ENCODE data around the gene ARL16.

GRCh38 chr17:81695801-81696200 is 12.2 kb upstream of the ARL16 start:
- TF ChIP-seq POLR2A (IDR thresholded peaks at IDR 0.05) = no peak
- TF ChIP-seq, protein P1, sequence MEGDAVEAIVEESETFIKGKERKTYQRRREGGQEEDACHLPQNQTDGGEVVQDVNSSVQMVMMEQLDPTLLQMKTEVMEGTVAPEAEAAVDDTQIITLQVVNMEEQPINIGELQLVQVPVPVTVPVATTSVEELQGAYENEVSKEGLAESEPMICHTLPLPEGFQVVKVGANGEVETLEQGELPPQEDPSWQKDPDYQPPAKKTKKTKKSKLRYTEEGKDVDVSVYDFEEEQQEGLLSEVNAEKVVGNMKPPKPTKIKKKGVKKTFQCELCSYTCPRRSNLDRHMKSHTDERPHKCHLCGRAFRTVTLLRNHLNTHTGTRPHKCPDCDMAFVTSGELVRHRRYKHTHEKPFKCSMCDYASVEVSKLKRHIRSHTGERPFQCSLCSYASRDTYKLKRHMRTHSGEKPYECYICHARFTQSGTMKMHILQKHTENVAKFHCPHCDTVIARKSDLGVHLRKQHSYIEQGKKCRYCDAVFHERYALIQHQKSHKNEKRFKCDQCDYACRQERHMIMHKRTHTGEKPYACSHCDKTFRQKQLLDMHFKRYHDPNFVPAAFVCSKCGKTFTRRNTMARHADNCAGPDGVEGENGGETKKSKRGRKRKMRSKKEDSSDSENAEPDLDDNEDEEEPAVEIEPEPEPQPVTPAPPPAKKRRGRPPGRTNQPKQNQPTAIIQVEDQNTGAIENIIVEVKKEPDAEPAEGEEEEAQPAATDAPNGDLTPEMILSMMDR (IDR thresholded peaks at IDR 0.05) = no peak
